Type B pancreatic cell (in vitro differentiated cells): ENCODE data around the gene RAB34. TPM values are rescaled to one million over a fixed set of nuclear protein-coding genes. Genes with fewer than 3 reads are reported as not detected.

Source experiments
- DNase-seq: peaks from one replicate; pipeline ENCODE4 v3.0.0; 2021; ENCODE audit warnings: mixed read lengths; ENCODE audit not compliant: unreplicated experiment; ENCODE audit errors: extremely low spot score
- H3K27ac Mint-ChIP-seq: 2 replicates; pipeline ENCODE4 v1.8.0; 2021; ENCODE audit warnings: mild to moderate bottlenecking, mixed read lengths
- H3K27me3 Mint-ChIP-seq: 2 replicates; pipeline ENCODE4 v1.8.0; 2021; ENCODE audit warnings: mixed read lengths
- H3K36me3 Mint-ChIP-seq: 2 replicates; pipeline ENCODE4 v1.8.0; 2021; ENCODE audit warnings: mixed read lengths
- H3K4me1 Mint-ChIP-seq: one replicate; pipeline ENCODE4 v1.8.0; 2021; ENCODE audit warnings: mixed read lengths; ENCODE audit not compliant: unreplicated experiment
- H3K4me3 Mint-ChIP-seq: 2 replicates; pipeline ENCODE4 v1.8.0; 2021; ENCODE audit warnings: mild to moderate bottlenecking, mixed read lengths
- H3K9me3 Mint-ChIP-seq: 2 replicates; pipeline ENCODE4 v1.8.0; 2021; ENCODE audit warnings: mixed read lengths
- CTCF ChIP-seq: fragments of 200-600 bp; sonication (generic); conservative IDR thresholded peaks from 2 replicates; pipeline ENCODE4 v1.5.0; 2021; ENCODE audit warnings: antibody characterized with exemption, mild to moderate bottlenecking
- total RNA-seq: library from RNA; stranded (reverse); gene quantifications from 2 replicates; pipeline ENCODE4 v1.2.1, GENCODE V29; 2021; ENCODE audit warnings: low replicate concordance

RAB34 gene
- total RNA-seq, 1 donor from 2014 or later, result 133 TPM

GRCh38 chr17:28744104-28744971, 26.7 kb upstream of the RAB34 start:
- peak overlapping the region; percentile 95 for H3K4me3 Mint-ChIP-seq
- peaks cover 4% of the 10 kb centered on the region for H3K36me3 Mint-ChIP-seq
- no peaks in the 10 kb centered on the region for H3K9me3 Mint-ChIP-seq
- no peak for TF ChIP-seq CTCF
- H3K27ac Mint-ChIP-seq, result peak overlapping the region; percentile 98
- H3K4me1 Mint-ChIP-seq, result no peaks in the 10 kb centered on the region
- DNase-seq, result peak; percentile 89
- no peaks in the 10 kb centered on the region for H3K27me3 Mint-ChIP-seq

DNA sequence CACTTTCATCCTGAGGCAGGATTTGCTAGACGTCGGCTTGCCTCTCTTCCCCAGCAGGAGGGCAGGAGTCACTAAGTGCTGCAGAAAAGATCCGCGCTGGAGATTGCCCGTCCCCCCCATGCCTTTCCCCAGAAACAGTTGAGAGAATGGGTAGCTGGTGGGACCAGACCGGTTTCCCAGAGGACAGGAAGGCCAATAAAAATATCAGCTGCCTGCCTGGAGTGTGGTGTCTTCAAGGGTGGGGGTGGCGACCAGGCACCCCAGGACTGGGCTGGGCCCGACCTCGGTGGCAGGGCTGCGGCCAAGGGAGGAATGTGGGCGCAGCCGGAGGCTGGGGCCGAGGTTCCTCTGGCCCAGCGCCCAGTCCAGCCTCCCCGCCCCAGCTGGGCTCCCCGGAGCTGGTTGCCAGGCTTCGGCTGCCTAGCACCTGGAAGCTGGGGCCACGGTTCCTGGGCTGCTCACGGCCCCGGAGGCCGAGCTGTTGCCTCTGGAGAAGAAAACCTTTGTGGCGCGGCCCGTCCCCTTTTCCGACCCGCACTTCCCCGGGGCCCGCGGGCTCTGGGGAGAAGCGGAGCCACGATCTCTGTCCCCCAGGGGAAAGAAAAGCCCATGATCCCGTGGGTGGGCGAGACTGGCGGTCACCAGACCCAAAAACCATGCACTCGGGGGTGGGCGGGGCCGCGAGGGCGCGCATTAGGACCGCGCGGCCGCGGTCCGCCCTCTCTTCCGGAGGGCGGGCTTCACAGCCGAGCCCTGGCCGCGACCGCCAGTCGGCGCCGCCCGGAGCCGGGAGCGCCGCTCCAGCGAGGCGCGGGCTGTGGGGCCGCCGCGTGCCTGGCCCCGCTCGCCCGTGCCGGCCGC, 25.8 kb upstream of the RAB34 start, which contains the start of gene TRAF4:
TSS of gene TRAF4 (plus strand) at position 769 of the 861 bp plus-strand sequence. CDS start 102 bp downstream, outside the sequence.
- H3K36me3 Mint-ChIP-seq, result peaks cover 4% of the 10 kb centered on the region
- H3K27me3 Mint-ChIP-seq, result no peaks in the 10 kb centered on the region
- H3K9me3 Mint-ChIP-seq, result no peaks in the 10 kb centered on the region
- H3K4me1 Mint-ChIP-seq, result peaks cover under 1% of the 10 kb centered on the region
- H3K27ac Mint-ChIP-seq, result peak within 1 kb of the TSS; percentile 99
- peak within 1 kb of the TSS; percentile 95 for H3K4me3 Mint-ChIP-seq
- TF ChIP-seq CTCF, result peak; percentile 38
- DNase-seq, result peak; percentile 85

- Mint-ChIP-seq H3K4me1 (peaks cover 6% of the 10 kb centered on the region), H3K27ac (peak overlapping the region; percentile 99), H3K36me3 (peaks cover 10% of the 10 kb centered on the region), H3K27me3 (no peaks in the 10 kb centered on the region), H3K9me3 (no peaks in the 10 kb centered on the region), H3K4me3 (no peak overlapping the region)
- no peak for DNase-seq
- no peak for TF ChIP-seq CTCF
Measured at GRCh38 chr17:28741358-28742349, 24.0 kb upstream of the RAB34 start.

GRCh38 chr17:28740406-28741357, 23.0 kb upstream of the RAB34 start:
- Mint-ChIP-seq H3K27ac (peak overlapping the region; percentile 64), H3K4me1 (peaks cover 6% of the 10 kb centered on the region), H3K4me3 (no peak overlapping the region), H3K36me3 (peaks cover 10% of the 10 kb centered on the region), H3K9me3 (no peaks in the 10 kb centered on the region), H3K27me3 (no peaks in the 10 kb centered on the region)
- no peak for DNase-seq
- no peak for TF ChIP-seq CTCF
